Measurements from ENCODE around the gene TTC39A.

GRCh38 chr1:51274676-51275075, 55.7 kb downstream of the TTC39A start:
- no peak for TF ChIP-seq EGR1 (IDR thresholded peaks at IDR 0.05; ENCODE audit: low read depth)
- no peak for TF ChIP-seq RAD21 (IDR thresholded peaks at IDR 0.05; ENCODE audit: low read depth)
- no peak for TF ChIP-seq JUND (IDR thresholded peaks at IDR 0.05)
- TF ChIP-seq CTCF (IDR thresholded peaks at IDR 0.05 in 2 of 3, conservative IDR thresholded peaks at IDR 0.05 in 1 of 3; ENCODE audit: borderline replicate concordance in 1 of 3, insufficient read depth in 1 of 3, low read depth in 2 of 3, low read length in 2 of 3), result no peak
- TF ChIP-seq EZH2 (IDR thresholded peaks at IDR 0.05), result no peak
- no peak for TF ChIP-seq POLR2A (IDR thresholded peaks at IDR 0.05; ENCODE audit: borderline replicate concordance, extremely low read depth, insufficient read depth, insufficient read length)
- no peak for TF ChIP-seq EZH2phosphoT487 (IDR thresholded peaks at IDR 0.05; ENCODE audit: borderline replicate concordance)
- TF ChIP-seq, protein P1, sequence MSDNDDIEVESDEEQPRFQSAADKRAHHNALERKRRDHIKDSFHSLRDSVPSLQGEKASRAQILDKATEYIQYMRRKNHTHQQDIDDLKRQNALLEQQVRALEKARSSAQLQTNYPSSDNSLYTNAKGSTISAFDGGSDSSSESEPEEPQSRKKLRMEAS (IDR thresholded peaks at IDR 0.05), result no peak
- no peak for TF ChIP-seq ZFX (IDR thresholded peaks at IDR 0.05)
- TF ChIP-seq YY1 (IDR thresholded peaks at IDR 0.05; ENCODE audit: extremely low read depth, insufficient replicate concordance, low read depth, low read length), result no peak
- TF ChIP-seq SIN3A (IDR thresholded peaks at IDR 0.05; ENCODE audit: low read depth), result no peak
- no peak for TF ChIP-seq POLR2AphosphoS5 (IDR thresholded peaks at IDR 0.05; ENCODE audit: low read depth, low read length)
- no peak for TF ChIP-seq ATF3 (IDR thresholded peaks at IDR 0.05)
